Activated CD8-positive, alpha-beta memory T cell treated with anti-CD3 and anti-CD28 coated beads for 24 hours (primary cell): ENCODE measurements around the gene TTC21B.

Source experiments
- DNase-seq: peaks from one replicate; pipeline ENCODE4 v3.0.0-alpha.2; 2020

The TTC21B gene

DNA sequence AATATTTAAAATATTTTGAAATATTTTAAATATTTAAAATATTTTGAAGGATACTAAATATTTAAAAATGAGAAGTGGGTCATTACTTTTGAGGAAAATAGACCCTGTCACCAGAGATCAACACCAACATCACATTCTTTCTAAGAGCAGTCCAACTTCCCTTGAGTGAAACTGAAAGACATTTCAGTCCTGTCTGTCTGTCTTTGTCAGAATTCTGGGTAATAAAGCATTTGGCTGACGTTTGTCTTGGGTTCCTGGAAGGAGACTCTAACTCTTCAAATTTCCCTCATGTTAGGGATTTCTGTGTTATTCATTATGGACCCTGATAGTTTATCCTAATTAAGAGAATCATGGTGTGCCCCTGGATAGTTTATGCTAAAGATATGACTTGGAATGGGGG lies 32.8 kb downstream of the TTC21B start:
- no peak for DNase-seq

DNA sequence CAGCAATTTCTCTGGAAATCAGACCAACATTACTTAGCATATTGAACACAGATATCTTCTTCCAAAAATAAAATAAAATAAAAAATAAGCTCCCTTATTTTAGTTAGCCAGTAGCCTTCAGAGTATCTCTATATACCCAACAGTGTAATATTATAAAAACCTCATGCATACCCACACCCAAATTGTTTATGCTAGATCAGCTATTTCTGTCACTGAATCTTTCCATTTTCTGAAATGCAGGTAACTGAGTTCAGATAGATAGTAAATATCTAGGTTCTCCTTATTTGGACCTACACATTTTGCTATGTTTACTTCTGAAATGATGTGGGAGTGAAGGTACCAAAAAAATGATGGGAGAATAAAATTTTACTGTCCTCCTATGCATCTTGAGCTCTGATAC lies 39.9 kb downstream of the TTC21B start:
- no peak for DNase-seq

DNA sequence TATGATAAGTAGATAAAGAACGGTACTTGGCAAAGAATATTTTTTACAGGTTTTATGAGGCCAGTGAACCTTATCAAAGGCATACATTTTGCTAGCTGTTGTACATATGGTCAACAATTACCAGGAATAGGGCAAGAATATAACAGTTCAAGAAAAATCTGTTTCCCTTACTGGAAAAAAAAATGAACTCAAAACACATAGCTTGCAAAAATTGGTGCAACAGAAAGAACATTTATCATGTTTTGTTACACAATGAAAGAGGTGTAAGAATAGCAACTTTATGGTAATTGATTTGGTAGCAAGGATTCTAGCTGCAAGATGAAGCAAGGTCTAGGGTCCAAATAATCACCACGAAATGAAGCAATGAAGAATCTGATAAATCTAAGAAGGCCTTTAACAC lies 41.6 kb downstream of the TTC21B start:
- DNase-seq, result no peak

DNA sequence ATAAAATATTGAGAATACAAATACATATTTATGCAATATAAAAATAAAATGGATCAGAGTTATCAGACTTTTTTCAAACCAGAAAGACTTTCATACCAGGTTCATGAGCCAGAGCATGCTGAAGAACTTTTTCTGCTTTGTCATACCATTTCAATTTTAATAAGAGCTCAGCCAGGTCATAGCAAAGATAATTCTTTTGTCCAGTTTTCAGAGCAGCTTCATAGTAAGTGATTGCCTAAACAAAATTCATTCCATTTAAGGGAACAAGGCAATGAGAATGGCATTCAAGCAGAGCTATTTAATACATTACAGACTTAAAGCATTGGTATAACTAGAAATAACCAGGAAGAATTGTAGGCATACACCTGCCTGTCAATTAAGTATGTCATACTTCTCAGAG lies 42.3 kb downstream of the TTC21B start:
- DNase-seq, result no peak

DNA sequence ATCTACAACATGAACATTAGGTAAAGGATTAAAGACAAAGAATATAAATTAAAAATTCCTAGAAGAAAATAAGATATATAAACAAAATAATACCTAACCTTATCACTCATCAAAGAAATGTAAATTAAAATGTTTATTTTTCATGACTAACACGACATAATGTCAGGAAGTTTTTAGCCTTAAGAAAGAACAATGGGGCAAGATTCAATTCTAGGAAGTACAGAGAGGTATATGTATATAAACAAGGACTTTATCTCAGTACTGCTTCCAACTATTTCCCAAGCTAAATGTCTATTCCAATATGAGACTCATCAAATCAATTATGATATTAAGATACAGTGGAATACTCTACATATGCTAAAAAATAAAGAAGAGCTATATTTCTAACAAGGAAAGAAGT lies 44.1 kb downstream of the TTC21B start:
- no peak for DNase-seq

DNA sequence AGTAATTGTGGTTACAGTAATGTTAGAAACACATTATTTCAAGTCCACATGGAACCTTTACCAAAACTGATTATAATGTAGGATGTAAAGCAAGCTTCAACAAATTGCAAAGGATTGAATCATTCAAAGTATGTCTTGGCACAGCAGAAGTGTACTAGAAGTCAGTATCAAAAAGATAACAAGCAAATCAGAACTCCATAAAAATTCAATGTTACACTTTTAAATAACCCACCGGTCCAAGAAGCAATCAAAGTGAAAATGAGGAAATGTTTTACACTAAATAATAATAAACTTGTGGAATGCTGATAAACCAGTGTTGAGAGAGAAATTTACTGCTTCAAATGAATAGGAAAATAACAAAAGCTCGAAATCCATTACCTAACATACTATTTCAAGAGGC lies 47.7 kb downstream of the TTC21B start:
- DNase-seq, result no peak

DNA sequence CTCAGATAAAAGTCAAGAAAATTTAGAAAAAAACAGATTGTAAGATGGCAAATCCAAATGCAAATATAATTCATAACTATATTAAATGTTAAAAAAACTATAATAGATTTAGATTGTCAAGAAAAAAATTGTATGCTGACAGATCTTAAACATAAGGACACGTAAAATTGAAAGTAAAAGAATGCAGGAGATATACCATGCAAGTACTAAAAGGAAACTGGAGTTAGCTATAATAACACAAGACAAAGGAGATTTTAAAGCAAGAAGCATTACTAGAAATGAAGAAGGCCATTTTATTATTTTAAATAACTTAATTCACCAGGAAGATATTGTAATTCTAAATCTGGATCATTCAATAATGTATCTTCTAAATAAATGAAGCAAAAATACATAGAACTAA lies 48.3 kb downstream of the TTC21B start:
- DNase-seq, result no peak

DNA sequence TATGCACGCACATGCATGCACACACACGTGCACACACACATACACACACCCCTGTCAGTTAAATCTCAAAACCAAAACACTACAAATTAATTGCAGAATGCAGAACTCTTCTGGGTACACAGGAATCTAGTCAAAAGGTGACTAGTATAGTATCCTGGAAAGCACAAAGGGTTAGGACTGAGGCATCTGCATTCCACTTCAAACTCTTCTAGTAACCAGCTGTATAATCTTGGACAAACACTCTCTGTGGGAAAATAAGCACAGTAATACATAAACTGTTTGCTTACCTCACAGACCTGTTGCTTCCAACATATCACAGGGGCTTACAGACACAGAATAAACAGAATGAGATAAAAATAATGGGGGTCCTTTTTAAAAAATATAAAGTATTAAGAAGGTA lies 49.1 kb downstream of the TTC21B start:
- no peak for DNase-seq

DNA sequence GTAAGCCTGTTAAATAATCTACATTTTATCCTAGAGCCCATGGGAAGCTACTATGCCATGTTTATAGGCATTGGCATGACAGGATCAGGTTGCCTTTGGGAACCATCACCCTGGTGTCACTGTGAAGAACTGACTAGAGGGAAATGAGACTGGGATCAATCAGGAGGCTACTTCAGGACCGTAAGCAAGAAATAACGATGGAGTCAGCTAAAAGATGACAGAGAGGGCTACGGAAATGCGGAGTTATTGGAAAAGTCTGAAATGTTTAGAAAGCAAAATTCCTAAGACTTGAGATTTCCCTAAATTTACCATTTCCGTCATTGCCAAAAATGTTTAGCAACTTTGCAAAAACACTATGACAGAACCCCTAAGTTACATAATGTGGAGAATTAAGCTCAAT lies 50.2 kb downstream of the TTC21B start:
- no peak for DNase-seq

DNA sequence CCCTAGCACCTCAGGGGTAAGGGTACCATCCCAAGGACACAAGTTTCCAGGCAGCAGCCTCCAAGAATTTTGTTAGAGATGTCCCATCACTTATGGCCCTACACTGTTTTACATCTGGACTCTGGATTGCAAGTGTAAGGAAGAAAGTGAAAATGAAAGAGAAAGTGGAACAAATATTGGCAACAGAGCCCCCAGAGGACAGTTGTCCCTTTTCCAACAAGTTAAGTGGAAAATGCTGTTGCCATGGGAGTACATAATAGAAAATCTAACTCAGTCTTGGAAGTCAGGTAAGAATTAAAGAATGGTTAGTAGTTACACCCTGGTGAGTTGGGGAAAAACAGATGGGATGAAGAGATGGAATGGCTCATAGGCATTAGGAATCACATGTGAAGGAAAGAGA lies 50.6 kb downstream of the TTC21B start:
- DNase-seq, result no peak

DNA sequence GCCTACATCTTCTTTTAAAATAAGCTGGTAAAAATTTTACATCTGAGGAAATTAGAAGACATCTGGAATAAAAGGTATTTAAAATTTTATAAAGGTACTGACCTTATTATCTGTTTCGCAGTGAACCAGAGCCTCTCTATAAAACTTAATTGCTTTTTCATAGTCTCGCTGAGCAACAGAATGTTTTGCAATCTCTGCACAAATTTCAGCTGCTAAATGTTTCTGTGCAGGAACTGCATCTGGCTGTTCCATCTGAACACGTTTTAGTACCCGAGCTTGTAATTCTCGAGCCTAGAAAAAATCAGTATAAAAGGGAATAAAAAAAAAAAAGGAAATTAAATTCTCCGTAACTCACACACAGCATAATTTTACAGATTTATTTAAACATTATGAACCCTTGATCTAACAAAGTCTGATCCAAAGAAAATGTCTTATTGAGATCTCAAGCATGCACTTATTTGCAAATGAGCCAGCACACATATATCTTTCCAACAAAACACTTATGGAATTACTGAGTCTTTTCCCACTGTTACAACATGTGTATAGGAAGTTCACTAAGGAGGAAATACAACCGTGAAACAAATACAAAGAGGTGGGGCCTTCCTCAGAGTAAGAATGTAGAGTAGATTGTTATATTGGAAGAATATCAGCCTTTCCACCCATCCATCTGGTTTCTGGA lies 51.8 kb downstream of the TTC21B start:
- DNase-seq, result no peak

DNA sequence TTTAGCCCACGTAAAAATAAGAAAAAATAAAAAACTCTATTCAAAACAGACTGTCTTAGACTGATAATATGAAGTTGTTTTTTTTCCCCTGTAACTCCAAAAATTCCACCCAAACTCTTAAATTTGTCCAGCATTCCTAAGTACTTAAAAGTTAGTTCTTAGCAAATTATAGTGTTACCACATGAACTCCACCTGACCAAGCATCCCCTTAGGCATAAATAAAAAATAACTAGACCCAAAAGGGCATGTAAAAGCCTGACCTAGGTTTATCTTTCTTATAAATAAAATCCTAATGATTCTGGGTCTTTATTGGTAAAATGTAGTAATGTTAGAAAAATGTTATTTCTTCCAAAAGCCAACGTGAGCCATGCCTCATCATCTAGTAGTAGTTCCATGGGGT lies 54.3 kb downstream of the TTC21B start:
- DNase-seq, result no peak

DNA sequence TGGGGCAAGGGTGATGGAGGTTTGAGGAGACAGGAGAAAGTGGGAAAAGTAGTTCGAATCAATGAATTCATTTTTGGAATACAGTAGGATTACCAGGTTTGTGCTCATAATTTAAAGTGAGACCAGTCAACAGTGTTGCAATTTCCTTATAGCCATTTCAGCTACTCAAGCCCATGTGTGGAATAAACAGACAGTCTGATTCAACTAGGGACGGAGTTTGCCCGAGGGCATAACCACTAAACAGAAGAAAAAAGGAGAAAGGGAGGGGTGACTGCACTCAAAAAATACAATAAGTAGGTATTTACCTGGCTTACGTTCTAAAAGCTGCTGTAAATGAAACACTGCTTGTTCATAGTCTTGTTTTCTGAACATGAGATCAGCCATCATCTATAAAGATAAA lies 55.2 kb downstream of the TTC21B start:
- DNase-seq, result no peak

DNA sequence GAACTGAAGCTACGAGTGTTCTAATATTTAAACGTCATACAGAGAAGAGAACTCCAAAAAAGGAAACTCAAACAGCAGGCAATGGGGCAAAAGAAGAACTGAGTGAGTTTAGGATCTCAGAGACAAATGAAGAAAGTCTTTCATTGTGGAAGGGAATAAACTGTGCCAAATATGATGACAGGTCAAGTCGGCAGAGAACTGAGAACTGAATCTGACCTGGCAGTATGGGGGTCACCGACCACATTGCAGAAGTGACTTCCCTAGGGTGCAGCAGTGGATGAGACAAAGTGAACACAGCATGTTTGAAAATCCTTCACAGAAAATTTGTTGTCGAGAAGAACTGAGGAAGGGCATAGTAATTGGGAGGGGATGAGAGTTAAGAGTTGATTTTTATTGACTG lies 55.9 kb downstream of the TTC21B start:
- DNase-seq, result no peak

DNA sequence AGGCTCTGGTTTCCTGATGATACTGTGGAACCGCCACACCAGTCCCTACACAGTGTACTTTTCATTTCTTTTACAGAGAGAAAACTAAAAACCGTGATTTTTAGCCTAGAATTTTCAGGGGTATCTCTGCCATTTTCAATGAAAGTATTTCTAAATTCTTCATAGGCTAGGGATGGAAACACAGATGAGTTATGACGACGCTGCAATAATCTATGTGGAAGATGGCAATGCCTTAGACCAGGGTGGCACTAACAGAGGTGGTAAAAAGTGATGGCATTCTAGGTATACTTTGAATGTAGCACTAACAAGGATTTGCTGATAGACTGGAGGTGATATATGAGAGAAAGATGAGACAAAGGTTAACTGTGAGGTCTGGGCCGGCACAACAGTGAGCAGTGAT lies 56.5 kb downstream of the TTC21B start:
- no peak for DNase-seq

DNA sequence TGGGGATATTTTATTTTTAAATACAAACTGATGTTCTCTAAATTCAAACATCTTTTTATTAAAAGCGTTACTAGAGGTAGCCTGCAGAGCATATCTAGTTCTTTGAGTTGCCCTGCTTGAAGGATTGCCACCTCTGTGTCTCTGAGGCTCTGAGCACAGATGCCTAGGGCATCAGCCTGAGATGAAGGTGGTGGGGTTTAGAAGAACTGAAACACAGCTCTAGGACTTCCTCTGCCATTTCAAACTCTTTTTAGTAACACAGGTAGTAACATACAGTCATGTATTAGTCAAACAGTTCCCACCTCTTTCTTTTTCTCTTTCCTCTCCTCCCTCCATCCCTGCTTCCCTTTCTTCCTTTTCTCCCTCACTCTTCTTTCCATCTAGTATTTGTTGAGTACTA lies 57.6 kb downstream of the TTC21B start:
- no peak for DNase-seq

DNA sequence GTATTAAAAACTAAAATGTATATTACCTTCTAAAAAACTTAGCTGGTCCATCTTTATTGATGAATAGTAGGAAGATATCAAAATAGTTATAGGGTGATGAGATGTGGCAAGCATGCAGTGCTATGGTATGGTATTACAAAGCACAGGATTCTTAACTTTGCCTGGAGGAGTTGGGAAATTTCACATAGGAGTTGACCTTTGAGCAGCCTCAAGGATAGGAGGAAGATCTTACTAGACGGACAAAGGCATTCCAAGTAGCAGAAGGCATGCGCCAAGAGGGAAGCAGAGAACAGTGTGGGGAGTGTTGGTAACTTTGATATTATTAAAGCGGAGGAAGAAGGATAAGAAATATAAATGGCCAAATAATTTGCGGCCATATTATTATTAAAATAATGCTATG lies 60.0 kb downstream of the TTC21B start:
- no peak for DNase-seq

DNA sequence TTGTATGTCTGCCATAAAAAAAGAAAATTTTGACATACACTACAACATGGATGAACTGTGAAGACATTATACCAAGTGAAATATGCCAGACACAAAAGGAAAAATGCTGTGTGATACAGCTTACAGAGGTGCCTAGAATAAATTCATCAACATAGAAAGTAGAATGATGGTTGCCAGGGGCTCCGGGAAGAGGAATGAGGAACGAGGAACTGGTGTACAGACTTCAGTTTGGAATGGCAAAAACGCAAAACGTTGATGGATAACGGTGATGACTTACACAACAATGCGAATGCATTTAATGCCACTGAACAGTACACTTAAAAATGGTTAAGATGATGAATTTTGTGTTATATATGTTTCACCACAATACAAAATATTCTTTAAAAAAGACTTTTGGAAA lies 61.0 kb downstream of the TTC21B start:
- no peak for DNase-seq

DNA sequence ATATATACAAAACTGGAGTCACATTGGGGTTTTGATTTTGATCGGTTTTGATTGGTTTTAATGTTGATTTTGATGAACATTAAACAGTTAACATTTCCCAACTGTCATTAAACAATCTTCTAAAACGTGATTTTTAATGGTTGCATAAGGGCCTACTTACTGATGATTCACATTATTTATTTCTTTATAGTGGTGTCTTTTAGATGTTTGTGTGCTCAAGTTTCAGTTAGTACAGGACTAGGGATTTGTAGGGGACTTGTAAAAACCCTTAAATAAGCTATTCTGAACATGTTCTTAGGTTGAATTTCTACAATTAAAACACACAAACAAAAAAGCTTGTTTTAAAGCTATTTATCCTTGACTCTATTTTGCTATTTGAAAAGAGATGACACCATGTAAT lies 61.6 kb downstream of the TTC21B start:
- no peak for DNase-seq

DNA sequence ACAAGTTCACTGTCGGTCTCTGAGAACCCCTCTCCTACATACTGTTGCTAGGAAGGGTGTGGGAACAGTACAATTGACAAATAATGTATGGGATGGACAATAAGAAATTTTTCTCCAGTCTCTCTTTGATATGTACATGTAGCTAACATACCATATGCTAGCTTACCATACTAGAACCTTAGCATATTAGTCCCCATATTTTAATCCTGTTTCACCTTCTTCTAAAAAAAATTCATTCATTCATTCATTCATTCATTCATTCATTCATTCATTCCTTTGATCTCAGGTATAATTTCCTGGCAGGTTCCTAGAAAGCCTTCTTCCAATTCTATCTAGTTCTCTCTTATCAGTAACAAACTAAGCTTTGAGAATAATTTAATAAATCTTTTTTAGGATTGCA lies 62.2 kb downstream of the TTC21B start:
- no peak for DNase-seq

DNA sequence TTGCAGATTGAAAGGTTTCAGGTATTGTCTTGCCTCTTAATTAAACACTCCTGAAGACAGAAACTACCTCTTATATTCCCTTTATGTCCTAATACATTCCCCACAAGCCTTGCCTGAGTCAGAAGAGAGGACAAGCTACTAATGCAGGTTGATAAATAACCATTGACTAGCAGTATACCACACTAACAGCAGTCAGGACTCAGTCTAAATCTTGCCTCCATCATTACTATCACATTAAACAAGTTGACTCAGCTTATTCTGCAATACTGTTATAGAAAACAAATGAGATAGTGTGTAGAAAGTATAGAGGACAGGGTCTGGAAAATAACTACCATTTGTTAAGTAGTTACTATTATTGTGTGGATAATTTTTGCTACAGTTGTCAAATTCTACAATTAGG lies 63.8 kb downstream of the TTC21B start:
- DNase-seq, result no peak

DNA sequence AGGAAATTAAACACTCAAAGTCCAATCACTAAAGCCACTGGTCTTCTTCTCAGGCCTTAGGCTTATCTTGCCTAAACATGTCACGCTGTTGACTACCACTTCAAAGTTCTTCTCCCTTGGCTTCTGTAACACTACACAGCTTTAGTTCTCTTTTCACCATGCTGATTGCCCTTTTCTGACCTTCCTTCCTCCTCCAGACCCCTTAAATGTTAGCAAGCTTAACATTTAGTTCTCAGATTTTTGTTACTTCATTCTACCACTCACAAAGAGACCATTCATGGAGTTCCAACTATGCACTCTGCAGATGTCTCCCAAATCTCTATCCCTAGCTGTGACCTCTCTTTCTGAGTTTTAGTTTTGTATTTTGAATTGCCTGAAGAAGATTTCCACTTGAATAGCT lies 64.4 kb downstream of the TTC21B start:
- DNase-seq, result no peak

DNA sequence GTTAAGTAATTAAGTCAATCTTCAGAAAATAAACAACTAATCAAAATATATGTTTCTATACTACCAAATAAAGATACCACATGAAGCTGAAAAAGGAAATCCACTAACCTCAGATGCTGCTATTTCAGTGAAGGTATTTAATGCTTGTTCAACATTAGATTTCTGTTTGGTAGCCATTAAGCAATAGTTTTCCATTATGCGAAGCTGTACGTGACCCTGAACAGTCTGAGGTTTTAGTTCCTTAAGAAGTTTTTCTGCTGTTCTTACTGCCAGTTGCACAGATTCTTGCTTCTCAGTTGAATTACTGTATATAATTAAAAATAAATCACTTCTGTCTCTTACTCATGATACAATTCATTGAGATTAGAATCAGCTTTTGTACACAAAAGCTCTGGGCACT lies 65.4 kb downstream of the TTC21B start:
- DNase-seq, result no peak

DNA sequence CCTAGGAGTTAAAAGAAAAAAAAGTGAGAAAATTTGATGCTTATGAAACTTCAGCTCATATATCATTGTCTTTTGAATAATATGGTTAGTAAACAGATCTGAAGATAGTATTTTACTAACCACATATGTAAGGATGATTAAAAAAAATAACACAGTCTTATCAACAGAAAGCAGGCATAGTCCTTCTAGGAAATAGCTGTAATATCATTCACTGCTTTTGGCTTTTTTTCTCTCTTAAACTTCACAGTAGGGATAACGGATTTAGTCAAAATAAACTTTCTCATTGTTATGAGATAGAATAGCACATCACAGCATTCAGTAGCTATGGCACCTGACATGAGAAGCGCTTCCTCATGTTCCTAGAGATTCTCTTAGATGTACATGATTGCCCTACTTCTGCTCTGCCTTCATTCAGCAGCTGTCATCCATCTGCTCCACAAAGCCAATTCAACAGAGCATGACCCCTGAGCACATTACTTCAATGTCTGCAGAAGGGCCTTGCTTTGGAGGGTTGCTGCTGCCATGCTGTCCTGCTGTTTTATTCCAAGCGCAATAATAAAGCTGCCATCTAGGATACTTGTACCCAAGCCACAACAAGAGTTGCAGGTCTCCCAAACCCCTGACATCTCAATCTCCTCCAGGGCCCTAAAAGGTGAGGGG lies 67.0 kb downstream of the TTC21B start:
- DNase-seq, result no peak
